GM12874 (cell line): Measurements from ENCODE around the gene MMP7.
A peak's percentile ranks its signal among the peaks of the same experiment; 100 is the strongest.

ENCODE experiments used
- CTCF ChIP-seq: IDR thresholded peaks from 2 replicates; pipeline ENCODE4 v1.5.1; 2011; ENCODE audit warnings: low read depth, mild to moderate bottlenecking, control low read depth, low read length, moderate library complexity; ENCODE audit not compliant: insufficient read depth

The MMP7 gene

GRCh38 chr11:102544594-102544993 is 14.0 kb upstream of the MMP7 start:
- no peak for TF ChIP-seq CTCF

GRCh38 chr11:102539567-102539966 is 9.0 kb upstream of the MMP7 start:
- TF ChIP-seq CTCF = no peak

- TF ChIP-seq CTCF = no peak
These were observed 8.4 kb upstream of the MMP7 start for GRCh38 chr11:102538932-102539331.

- TF ChIP-seq CTCF = peak; percentile 39; the same call in 1 of the 2 replicates
These were observed 3.8 kb upstream of the MMP7 start for GRCh38 chr11:102534261-102534872.

- TF ChIP-seq CTCF = no peak
These were observed 1.9 kb downstream of the MMP7 start for GRCh38 chr11:102528618-102529017.

- TF ChIP-seq CTCF = no peak
These were observed 2.9 kb downstream of the MMP7 start for GRCh38 chr11:102527684-102528083.

- TF ChIP-seq CTCF = no peak
These were observed 3.5 kb downstream of the MMP7 start for GRCh38 chr11:102527041-102527440.
